HFF-Myc (cell line): ENCODE results near the gene SRGAP3.

Experiments used
- DNase-seq: peaks from one replicate; pipeline ENCODE4 v3.0.0-alpha.2; 2011; ENCODE audit warnings: low read depth; ENCODE audit errors: extremely low read depth
- H3K4me3 ChIP-seq: replicated peaks from 2 replicates; pipeline ENCODE4 v1.5.1; 2011; ENCODE audit warnings: low read depth, mild to moderate bottlenecking, control low read depth, low read length
- TF ChIP-seq, protein P1 (sequence below): IDR thresholded peaks from 2 replicates; pipeline ENCODE4 v1.5.1; 2012; ENCODE audit warnings: mild to moderate bottlenecking, low read depth, low read length, control low read depth; ENCODE audit errors: missing control alignments

The SRGAP3 gene

DNA sequence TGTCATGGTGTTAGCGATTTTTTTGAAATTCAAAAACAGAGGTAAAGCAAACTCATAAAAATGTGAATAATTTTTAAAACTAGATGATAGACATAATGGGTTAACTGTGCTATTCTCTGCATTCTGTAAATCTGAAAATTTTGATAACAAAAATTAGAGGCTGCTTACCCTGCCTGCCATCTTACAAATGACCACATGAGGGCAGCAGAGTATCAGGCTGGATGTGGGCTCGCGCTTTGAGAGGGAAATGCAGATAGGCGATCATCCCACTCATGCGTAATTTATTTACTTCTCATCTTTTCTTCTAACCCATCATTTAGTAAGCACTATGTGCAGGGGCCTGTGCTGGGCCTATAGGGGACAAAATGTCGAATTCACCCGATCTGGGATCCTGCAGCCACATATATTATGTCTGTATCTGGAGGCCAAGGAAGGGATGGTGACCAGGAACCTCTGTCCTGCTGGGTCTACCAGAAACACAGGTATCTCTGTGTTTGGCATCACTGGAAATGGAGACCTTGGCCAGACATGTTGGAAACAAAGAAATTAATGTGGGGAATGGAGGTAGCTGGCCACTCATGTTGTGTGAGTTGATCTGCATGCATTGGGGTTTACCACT is 278.4 kb downstream of the SRGAP3 start:
- TF ChIP-seq, protein P1, sequence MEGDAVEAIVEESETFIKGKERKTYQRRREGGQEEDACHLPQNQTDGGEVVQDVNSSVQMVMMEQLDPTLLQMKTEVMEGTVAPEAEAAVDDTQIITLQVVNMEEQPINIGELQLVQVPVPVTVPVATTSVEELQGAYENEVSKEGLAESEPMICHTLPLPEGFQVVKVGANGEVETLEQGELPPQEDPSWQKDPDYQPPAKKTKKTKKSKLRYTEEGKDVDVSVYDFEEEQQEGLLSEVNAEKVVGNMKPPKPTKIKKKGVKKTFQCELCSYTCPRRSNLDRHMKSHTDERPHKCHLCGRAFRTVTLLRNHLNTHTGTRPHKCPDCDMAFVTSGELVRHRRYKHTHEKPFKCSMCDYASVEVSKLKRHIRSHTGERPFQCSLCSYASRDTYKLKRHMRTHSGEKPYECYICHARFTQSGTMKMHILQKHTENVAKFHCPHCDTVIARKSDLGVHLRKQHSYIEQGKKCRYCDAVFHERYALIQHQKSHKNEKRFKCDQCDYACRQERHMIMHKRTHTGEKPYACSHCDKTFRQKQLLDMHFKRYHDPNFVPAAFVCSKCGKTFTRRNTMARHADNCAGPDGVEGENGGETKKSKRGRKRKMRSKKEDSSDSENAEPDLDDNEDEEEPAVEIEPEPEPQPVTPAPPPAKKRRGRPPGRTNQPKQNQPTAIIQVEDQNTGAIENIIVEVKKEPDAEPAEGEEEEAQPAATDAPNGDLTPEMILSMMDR, result peak; percentile 94
- peak; percentile 22 for DNase-seq
- H3K4me3 ChIP-seq, result no peak overlapping the region

DNA sequence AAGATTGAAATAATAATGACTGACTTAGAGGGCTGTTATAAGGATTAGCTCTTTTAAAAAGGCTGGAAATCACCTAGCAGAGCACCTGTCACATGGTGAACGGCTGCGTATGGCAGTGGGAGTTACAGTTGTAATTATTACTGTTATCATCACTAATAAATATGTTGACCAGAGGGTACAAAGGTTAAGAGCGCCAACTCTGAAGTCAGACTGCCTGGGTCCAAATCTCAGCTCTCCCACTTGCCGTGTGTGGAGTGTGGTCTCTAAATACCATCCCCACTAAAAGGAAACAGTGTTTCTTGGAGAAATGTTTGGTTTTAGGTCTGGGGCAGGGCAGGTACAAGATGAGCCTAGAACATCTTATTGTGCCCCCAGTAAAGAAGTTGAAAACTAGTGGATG is 280.2 kb downstream of the SRGAP3 start:
- no peak for DNase-seq
- TF ChIP-seq, protein P1, result no peak
- no peak overlapping the region for H3K4me3 ChIP-seq

DNA sequence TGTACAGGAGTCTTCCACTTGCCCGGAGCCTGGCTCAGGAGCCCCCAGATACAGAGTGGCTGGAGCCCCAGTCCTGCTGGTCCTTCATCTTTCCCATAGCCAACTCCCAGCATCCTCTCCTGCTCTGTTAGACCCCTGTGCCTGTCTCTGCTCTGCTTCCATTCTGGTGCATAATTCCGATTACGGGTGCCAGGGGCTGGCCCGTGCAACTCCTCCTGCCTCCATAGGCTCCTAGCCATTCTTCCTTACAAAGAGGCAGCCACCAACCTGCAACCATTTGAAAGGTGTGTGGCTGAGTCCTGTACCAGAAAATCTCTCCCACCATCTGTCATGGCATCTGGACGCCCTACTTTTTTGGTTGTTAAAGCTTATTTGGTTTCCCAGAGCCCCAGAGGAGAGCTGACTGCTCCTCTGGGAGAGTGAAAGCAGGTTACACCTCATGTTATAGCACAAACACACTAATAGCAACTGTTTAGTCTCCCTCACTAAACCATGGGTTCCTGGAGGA is 281.0 kb downstream of the SRGAP3 start:
- DNase-seq, result no peak
- TF ChIP-seq, protein P1, result no peak
- no peak overlapping the region for H3K4me3 ChIP-seq

DNA sequence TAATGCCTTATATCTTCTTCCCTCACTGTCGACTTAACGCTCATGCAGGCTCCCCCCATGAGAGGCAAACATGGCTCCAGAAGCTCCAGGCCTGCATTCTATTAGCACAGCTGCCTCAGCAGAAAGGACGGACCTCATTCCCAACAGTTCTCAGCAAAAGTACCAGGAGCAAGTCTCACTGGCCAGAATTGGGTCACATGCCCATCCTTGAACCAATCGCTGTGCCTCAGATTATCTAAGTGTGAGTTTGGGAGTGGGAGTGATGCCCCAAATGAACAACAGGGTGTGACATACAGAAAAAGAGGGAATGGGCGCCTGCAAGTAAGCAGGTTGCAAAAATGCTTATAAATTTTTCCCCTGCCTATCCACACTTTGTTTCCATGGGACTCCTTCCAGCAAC is 281.9 kb downstream of the SRGAP3 start:
- TF ChIP-seq, protein P1, result no peak
- no peak for DNase-seq
- no peak overlapping the region for H3K4me3 ChIP-seq

- DNase-seq, result no peak
- H3K4me3 ChIP-seq, result no peak overlapping the region
- TF ChIP-seq, protein P1, result no peak
Measured at GRCh38 chr3:8966820-8967348, 282.6 kb downstream of the SRGAP3 start.

DNA sequence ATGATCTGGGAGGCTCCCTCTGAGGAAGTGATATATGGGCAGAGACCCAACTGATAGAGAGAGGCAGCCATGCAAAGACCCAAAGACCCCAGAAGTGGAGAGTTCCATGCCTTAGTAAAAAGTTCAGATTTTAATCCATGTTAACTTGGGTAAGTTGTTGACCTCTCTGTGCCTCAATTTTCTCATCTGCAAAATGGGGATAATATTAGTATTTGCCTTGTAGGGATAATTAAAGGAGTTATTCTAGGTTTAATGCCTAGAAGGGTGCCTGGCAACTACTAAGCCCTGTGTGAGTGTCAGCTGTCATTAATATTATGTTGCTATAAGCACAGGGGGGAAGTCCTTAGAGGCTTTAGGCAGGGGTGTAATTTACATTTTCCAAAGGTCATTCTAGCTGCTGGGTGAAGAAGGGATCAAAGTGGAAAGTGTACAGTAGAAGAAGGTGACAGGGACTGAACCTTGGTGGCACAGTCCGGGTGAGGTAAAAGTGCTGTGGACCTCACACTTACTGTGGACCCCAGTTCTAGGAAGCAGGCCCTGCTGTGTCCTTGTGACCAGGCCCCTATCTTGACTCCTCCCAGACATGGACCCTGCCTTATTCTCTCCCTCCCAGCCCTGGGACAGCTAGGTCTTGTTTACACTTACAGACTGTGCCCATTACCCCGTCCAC is 283.2 kb downstream of the SRGAP3 start:
- TF ChIP-seq, protein P1, result no peak
- no peak for DNase-seq
- no peak overlapping the region for H3K4me3 ChIP-seq
